Vagina (tissue), 2 donors: ENCODE data around the gene EYS. TPM values are rescaled to one million over a fixed set of nuclear protein-coding genes. Genes with fewer than 3 reads are reported as not detected.

Experiments used
- DNase-seq, 2 donors: peaks; one replicate each; pipeline ENCODE4 v3.0.0-alpha.2; 2017; ENCODE audit errors: extremely low spot score in 2 of 2
- H3K27ac ChIP-seq: fragments of 200-600 bp; sonication (generic); one replicate; pipeline ENCODE4 v1.5.1; 2019
- H3K27me3 ChIP-seq: fragments of 200-600 bp; sonication (generic); one replicate; pipeline ENCODE4 v1.5.1; 2019
- H3K36me3 ChIP-seq, 2 donors: fragments of 200-600 bp; sonication (generic); one replicate each; pipeline ENCODE4 v1.5.1; 2017 to 2019
- H3K4me1 ChIP-seq: fragments of 200-600 bp; sonication (generic); one replicate; pipeline ENCODE4 v1.5.1; 2019
- H3K4me3 ChIP-seq, 2 donors: fragments of 200-600 bp; sonication (generic); 1 replicate in 1 of 2; 2 replicates in 1 of 2; pipeline ENCODE4 v1.5.1; 2016 to 2019
- H3K9me3 ChIP-seq: fragments of 200-600 bp; sonication (generic); one replicate; pipeline ENCODE4 v1.5.1; 2019
- POLR2A ChIP-seq, 2 donors: fragments of 450-650 bp; IDR thresholded peaks; one replicate each; pipeline ENCODE4 v1.6.1; 2017; ENCODE audit warnings: antibody characterized with exemption in 2 of 2, mild to moderate bottlenecking in 2 of 2, moderate library complexity in 2 of 2
- POLR2AphosphoS5 ChIP-seq, 2 donors: sonication (generic); formaldehyde crosslinking; IDR thresholded peaks; one replicate each; pipeline ENCODE4 v1.9.0; 2017; ENCODE audit warnings: antibody characterized with exemption in 2 of 2, mild to moderate bottlenecking in 2 of 2, low read depth in 1 of 2; ENCODE audit not compliant: insufficient read depth in 1 of 2
- intact Hi-C: fragments of 100-400 bp; cut with DNase I; formaldehyde crosslinking; loops from one replicate; pipeline ENCODE4 v1.15.1; 2023
- total RNA-seq: library from RNA; depleted of rRNA; stranded (reverse); fragments of >200 nt; gene quantifications from one replicate; pipeline ENCODE4 v1.2.3, GENCODE V29; 2016
- TF ChIP-seq, protein P1 (sequence below), 3 experiments: fragments of 450-650 bp in 2 of 3; fragments of 200-600 bp in 1 of 3; sonication (generic) in 1 of 3; IDR thresholded peaks; one replicate each; pipeline ENCODE4 v1.5.1; 2017 to 2019; ENCODE audit warnings: antibody characterized with exemption in 3 of 3, mild to moderate bottlenecking in 2 of 3, moderate library complexity in 2 of 3

Gene EYS
- total RNA-seq, 1 donor from 2014 or later, result not detected

DNA sequence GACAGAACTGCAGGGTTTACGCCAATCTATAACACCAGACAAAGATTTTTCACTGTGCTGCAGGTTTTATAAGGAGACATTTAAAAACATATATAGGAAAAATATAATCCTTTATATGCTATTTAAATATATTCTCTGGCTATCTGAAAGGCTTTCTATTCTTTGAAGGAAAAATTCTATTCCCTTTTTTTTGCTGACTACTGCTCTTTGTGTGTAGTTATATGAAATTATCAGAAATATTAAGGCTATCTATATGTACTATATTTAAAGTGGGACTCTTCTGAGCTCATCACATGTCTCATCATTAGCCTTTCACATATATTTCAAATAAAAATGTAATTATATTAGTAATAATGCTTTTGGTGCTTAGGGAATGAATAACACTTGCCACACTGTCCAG, 930.7 kb downstream of the EYS start:
- H3K36me3 ChIP-seq, result no peaks in the 10 kb centered on the region
- TF ChIP-seq POLR2A (IDR thresholded peaks at IDR 0.05) (no peak), POLR2AphosphoS5 (IDR thresholded peaks at IDR 0.05; ENCODE audit: insufficient read depth in 1 of 2, low read depth in 1 of 2) (no peak)
- TF ChIP-seq, protein P1, sequence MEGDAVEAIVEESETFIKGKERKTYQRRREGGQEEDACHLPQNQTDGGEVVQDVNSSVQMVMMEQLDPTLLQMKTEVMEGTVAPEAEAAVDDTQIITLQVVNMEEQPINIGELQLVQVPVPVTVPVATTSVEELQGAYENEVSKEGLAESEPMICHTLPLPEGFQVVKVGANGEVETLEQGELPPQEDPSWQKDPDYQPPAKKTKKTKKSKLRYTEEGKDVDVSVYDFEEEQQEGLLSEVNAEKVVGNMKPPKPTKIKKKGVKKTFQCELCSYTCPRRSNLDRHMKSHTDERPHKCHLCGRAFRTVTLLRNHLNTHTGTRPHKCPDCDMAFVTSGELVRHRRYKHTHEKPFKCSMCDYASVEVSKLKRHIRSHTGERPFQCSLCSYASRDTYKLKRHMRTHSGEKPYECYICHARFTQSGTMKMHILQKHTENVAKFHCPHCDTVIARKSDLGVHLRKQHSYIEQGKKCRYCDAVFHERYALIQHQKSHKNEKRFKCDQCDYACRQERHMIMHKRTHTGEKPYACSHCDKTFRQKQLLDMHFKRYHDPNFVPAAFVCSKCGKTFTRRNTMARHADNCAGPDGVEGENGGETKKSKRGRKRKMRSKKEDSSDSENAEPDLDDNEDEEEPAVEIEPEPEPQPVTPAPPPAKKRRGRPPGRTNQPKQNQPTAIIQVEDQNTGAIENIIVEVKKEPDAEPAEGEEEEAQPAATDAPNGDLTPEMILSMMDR (IDR thresholded peaks at IDR 0.05), result no peak
- H3K4me1 ChIP-seq, result no peaks in the 10 kb centered on the region
- no peak for DNase-seq
- H3K4me3 ChIP-seq, result no peak overlapping the region
- intact Hi-C loops, result no loop called here
- no peaks in the 10 kb centered on the region for H3K9me3 ChIP-seq
- no peak overlapping the region for H3K27ac ChIP-seq
- H3K27me3 ChIP-seq, result no peaks in the 10 kb centered on the region

DNA sequence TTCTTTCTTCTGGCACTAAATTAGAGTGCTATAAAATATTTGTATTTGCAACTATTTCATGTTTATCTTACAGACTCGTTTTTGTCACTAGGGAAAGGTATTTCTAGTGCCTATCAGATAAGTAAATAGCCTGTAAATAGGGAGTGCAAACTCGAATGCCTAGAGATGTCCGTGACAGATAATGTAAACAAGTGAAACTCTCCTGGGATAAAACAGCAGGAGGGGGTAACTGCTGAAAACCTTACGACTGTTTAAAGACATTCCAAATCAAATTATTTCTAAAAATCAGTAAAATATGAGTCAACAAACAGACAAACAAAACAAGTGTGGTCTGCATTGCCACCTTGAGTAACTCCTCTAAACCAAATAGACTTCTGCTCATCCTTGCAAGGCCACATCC, 932.1 kb downstream of the EYS start:
- TF ChIP-seq POLR2AphosphoS5 (IDR thresholded peaks at IDR 0.05; ENCODE audit: insufficient read depth in 1 of 2, low read depth in 1 of 2) (no peak), POLR2A (IDR thresholded peaks at IDR 0.05) (no peak)
- TF ChIP-seq, protein P1 (IDR thresholded peaks at IDR 0.05), result no peak
- DNase-seq, result no peak
- intact Hi-C loops, result no loop called here
- Histone ChIP-seq H3K27ac (no peak overlapping the region), H3K27me3 (no peaks in the 10 kb centered on the region), H3K4me1 (no peaks in the 10 kb centered on the region), H3K4me3 (no peak overlapping the region), H3K9me3 (no peaks in the 10 kb centered on the region), H3K36me3 (no peaks in the 10 kb centered on the region)

DNA sequence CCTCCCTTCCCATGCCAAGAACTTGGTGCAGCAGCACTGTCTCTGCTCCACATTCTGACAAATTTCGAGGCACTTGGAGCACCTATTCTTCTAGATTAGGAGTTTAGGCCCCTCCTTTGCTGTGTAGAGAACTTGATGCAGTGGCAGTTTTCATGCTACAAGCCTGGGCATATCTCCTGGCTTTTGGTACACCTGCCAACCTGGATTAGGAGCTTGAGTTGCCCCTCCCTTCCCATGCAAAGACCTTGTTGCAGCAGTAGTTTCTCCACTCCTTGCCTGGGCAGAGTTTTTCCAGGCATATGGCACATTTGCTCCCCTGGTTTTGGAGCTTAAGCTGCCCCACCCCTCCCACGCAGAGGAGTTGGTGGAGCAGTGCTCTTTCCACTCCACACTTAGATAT, 956.1 kb downstream of the EYS start:
- DNase-seq, result no peak
- Histone ChIP-seq H3K36me3 (no peaks in the 10 kb centered on the region), H3K9me3 (no peaks in the 10 kb centered on the region), H3K4me1 (no peaks in the 10 kb centered on the region), H3K27ac (no peak overlapping the region), H3K4me3 (no peak overlapping the region), H3K27me3 (no peaks in the 10 kb centered on the region)
- intact Hi-C loops, result no loop called here
- no peak for TF ChIP-seq POLR2AphosphoS5 (IDR thresholded peaks at IDR 0.05; ENCODE audit: insufficient read depth in 1 of 2, low read depth in 1 of 2)
- TF ChIP-seq, protein P1 (IDR thresholded peaks at IDR 0.05), result no peak
- TF ChIP-seq POLR2A (IDR thresholded peaks at IDR 0.05), result no peak

DNA sequence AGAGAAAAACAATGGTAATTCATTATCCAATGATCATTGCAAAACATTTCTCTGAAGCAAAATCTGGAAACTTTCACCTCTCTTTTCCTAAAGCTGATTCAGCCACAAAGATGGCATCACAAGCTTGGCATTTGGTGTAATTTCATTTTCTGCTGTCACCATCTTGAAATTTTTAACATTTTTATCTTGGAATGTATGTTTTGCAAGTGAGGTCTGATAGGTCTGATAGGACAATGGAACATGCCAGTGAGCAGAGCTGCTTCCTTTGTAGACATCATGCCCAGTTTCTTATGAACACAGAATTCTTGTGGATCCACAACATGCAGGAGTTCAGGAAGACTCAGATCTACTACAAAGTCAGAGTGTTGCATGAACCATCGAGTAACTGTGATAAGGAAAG, 969.6 kb downstream of the EYS start:
- Histone ChIP-seq H3K4me3 (no peak overlapping the region), H3K27me3 (no peaks in the 10 kb centered on the region), H3K36me3 (no peaks in the 10 kb centered on the region), H3K27ac (no peak overlapping the region), H3K9me3 (no peaks in the 10 kb centered on the region), H3K4me1 (no peaks in the 10 kb centered on the region)
- no peak for DNase-seq
- intact Hi-C loops, result no loop called here
- TF ChIP-seq POLR2AphosphoS5 (IDR thresholded peaks at IDR 0.05; ENCODE audit: insufficient read depth in 1 of 2, low read depth in 1 of 2) (no peak), POLR2A (IDR thresholded peaks at IDR 0.05) (no peak)
- TF ChIP-seq, protein P1 (IDR thresholded peaks at IDR 0.05), result no peak

DNA sequence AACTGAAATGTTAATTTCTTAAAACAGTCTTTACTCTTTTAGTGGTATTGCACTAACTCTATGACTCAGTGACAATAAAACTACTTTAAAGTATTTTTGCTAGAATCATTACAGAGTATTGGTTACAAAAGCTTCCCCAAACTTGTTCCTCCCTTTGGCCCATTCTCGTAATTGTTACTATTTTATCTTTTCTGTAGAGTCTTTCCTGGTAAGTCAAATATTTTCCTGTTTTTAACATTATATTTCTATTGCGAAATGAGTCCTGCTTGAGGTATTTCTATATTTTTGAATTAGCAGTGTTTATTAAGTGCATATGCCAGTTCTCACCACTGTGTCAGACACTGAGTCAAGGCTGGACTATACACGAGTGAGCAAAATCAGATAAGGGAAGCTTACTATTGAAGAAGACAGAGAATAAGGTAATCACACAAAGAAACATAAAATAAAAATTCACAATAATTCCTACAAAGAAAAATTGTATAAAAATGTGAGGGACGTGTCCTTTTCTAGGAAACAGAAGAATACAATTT, 970.5 kb downstream of the EYS start:
- Histone ChIP-seq H3K27ac (no peak overlapping the region), H3K36me3 (no peaks in the 10 kb centered on the region), H3K4me1 (no peaks in the 10 kb centered on the region), H3K4me3 (no peak overlapping the region), H3K9me3 (no peaks in the 10 kb centered on the region), H3K27me3 (no peaks in the 10 kb centered on the region)
- intact Hi-C loops, result no loop called here
- no peak for TF ChIP-seq POLR2AphosphoS5 (IDR thresholded peaks at IDR 0.05; ENCODE audit: insufficient read depth in 1 of 2, low read depth in 1 of 2)
- no peak for DNase-seq
